Thoracic aorta (tissue), 2 donors: ENCODE measurements around the gene SLC1A7. TPM values are rescaled to one million over a fixed set of nuclear protein-coding genes. Genes with fewer than 3 reads are reported as not detected.

Experiments used
- ATAC-seq: fragments of 150-250 bp; one replicate; pipeline ENCODE4 v1.8.0; 2017; ENCODE audit warnings: low read depth; ENCODE audit not compliant: insufficient number of reproducible peaks, low FRiP score
- DNase-seq: peaks from one replicate; pipeline ENCODE4 v3.0.0-alpha.2; 2020; ENCODE audit warnings: low spot score
- H3K27ac ChIP-seq, 2 donors: fragments of 200-600 bp; sonication (generic); 1 replicate in 1 of 2; 2 replicates in 1 of 2; pipeline ENCODE4 v1.5.1; 2016; ENCODE audit warnings: mild to moderate bottlenecking in 2 of 2, moderate library complexity in 2 of 2
- H3K27me3 ChIP-seq: fragments of 200-600 bp; sonication (generic); replicated peaks from 2 replicates; pipeline ENCODE4 v1.6.0; 2016; ENCODE audit warnings: mild to moderate bottlenecking; ENCODE audit not compliant: insufficient read depth
- H3K36me3 ChIP-seq: fragments of 200-600 bp; sonication (generic); one replicate; pipeline ENCODE4 v1.5.1; 2016
- H3K4me1 ChIP-seq, 2 donors: fragments of 200-600 bp; sonication (generic); 1 replicate in 1 of 2; 2 replicates in 1 of 2; pipeline versions ENCODE4 v1.5.1 to v1.6.0; 2016; ENCODE audit warnings: low read depth in 2 of 2, mild to moderate bottlenecking in 1 of 2; ENCODE audit not compliant: control insufficient read depth in 1 of 2
- H3K4me3 ChIP-seq: fragments of 200-600 bp; sonication (generic); 2 replicates; pipeline ENCODE4 v1.5.1; 2016; ENCODE audit warnings: mild to moderate bottlenecking
- H3K9me3 ChIP-seq: fragments of 200-600 bp; sonication (generic); 2 replicates; pipeline ENCODE4 v1.5.1; 2016
- CTCF ChIP-seq: fragments of 200-600 bp; sonication (generic); IDR thresholded peaks from one replicate; pipeline ENCODE4 v1.5.1; 2019; ENCODE audit warnings: antibody characterized with exemption
- total RNA-seq, 2 donors: library from RNA; depleted of rRNA; stranded (reverse); fragments of >200 nt; gene quantifications; one replicate each; pipeline versions ENCODE4 v1.1.0 to v1.2.3, GENCODE V29; 2016

The SLC1A7 gene
- total RNA-seq, 2 donors from 2014 or later: 0.42 to 3.0 TPM

DNA sequence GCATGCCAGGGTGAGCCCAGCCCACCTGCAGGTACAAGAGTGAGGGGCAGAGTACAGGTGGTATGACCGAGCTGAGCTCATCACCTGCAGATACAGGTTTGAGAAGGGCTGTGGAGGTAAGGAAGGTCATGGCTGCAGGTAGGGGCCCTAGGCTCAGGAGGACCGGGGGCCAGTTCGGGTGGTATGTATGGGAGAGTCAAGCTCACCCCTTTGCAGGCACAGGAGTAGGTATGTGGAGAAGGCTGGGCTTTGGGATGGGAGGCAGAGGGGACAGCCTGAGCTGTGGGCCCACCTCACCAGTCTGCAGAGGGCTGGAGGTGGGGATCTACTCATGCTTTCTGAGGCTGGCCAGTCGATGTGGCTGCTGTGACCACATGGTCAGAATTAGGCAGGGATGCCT, 63.2 kb downstream of the SLC1A7 start:
- H3K9me3 ChIP-seq: no peaks in the 10 kb centered on the region
- H3K4me3 ChIP-seq: no peak overlapping the region
- H3K36me3 ChIP-seq: peaks cover 3% of the 10 kb centered on the region
- no peaks in the 10 kb centered on the region for H3K4me1 ChIP-seq
- no peaks in the 10 kb centered on the region for H3K27me3 ChIP-seq
- no peak for DNase-seq
- ATAC-seq: no peak
- TF ChIP-seq CTCF: no peak
- H3K27ac ChIP-seq: no peak overlapping the region

DNA sequence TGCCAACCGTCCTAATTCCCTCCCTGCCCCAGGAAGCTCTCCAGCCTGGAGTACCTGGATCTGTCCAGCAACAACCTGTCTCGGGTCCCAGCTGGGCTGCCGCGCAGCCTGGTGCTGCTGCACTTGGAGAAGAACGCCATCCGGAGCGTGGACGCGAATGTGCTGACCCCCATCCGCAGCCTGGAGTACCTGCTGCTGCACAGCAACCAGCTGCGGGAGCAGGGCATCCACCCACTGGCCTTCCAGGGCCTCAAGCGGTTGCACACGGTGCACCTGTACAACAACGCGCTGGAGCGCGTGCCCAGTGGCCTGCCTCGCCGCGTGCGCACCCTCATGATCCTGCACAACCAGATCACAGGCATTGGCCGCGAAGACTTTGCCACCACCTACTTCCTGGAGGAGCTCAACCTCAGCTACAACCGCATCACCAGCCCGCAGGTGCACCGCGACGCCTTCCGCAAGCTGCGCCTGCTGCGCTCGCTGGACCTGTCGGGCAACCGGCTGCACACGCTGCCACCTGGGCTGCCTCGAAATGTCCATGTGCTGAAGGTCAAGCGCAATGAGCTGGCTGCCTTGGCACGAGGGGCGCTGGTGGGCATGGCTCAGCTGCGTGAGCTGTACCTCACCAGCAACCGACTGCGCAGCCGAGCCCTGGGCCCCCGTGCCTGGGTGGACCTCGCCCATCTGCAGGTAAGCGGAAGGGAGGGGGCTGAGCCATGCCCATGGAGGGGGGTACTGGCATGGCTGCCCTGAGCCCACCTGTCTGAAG, 63.9 kb downstream of the SLC1A7 start:
- no peaks in the 10 kb centered on the region for H3K4me1 ChIP-seq
- peaks cover 3% of the 10 kb centered on the region for H3K36me3 ChIP-seq
- H3K27ac ChIP-seq: no peak overlapping the region
- H3K9me3 ChIP-seq: no peaks in the 10 kb centered on the region
- ATAC-seq: no peak
- TF ChIP-seq CTCF: no peak
- H3K4me3 ChIP-seq: no peak overlapping the region
- no peak for DNase-seq
- no peaks in the 10 kb centered on the region for H3K27me3 ChIP-seq

- ATAC-seq (no peak), DNase-seq (no peak)
- H3K4me1 ChIP-seq: no peaks in the 10 kb centered on the region
- H3K27ac ChIP-seq: no peak overlapping the region
- H3K9me3 ChIP-seq: no peaks in the 10 kb centered on the region
- H3K4me3 ChIP-seq: no peak overlapping the region
- no peak for TF ChIP-seq CTCF
- no peaks in the 10 kb centered on the region for H3K27me3 ChIP-seq
- H3K36me3 ChIP-seq: peaks cover 3% of the 10 kb centered on the region
Observed at GRCh38 chr1:53077599-53077965, 64.9 kb downstream of the SLC1A7 start.

DNA sequence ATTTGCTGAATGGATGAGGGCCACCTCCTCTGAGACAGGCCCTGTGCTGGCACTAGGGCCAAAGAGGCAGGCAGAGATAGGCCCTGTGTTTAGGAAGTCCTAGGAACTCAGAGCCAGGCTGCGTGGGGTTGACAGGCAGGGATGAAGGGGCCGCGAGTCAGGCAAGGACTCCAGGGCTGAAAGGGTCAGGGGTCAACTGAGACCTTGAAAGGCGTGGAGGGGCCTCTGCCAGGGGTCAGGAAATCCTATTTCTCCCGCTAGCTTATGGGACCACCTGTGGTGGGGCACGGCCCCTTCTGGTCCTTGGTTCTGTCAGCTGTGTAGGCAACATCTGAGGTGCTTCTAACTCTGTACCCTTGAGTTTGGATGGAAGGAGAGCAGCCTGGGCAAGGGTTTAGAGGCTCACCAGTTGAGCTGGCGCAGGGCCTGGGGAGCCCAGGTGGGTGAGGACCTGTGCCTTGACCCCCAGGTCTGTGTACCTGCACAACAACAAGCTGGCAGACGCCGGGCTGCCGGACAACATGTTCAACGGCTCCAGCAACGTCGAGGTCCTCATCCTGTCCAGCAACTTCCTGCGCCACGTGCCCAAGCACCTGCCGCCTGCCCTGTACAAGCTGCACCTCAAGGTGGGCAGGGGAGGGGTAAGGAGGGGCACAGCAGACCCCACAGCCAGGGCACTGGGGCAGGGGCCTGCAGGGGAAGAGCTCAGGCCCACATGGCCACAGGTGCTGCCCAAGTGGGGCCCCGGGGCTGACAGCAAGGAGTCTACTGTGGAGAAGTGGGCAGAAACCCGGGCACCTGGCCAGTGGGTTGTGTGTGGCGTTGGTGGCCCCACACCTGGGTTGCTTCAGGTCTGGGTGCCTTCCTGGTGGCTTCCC, 65.5 kb downstream of the SLC1A7 start:
- Histone ChIP-seq H3K27me3 (no peaks in the 10 kb centered on the region), H3K4me1 (no peaks in the 10 kb centered on the region), H3K36me3 (peaks cover 3% of the 10 kb centered on the region), H3K4me3 (no peak overlapping the region), H3K27ac (no peak overlapping the region), H3K9me3 (no peaks in the 10 kb centered on the region)
- ATAC-seq (no peak), DNase-seq (no peak)
- no peak for TF ChIP-seq CTCF

DNA sequence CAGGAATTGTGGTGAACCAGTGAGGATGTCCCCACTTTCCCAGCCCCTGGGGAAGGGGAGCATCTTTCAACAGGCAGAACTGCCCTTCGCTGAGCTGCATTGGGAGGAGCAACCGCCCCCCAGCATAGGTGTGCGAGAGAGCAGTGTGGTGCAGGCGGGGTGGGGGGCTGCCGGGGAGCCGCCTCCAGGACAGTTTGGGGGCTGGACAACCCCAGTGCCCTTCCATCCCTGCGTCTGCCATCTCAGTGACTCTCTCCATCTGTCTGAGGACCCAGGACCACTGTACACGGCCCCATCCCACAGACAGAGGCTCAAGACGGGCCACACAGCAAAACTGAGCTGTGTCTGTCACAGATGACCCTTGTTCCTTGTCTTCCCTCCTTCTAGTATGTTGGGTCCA, 66.3 kb downstream of the SLC1A7 start:
- Histone ChIP-seq H3K4me3 (no peak overlapping the region), H3K27me3 (no peaks in the 10 kb centered on the region), H3K9me3 (no peaks in the 10 kb centered on the region), H3K36me3 (peaks cover 3% of the 10 kb centered on the region), H3K4me1 (no peaks in the 10 kb centered on the region), H3K27ac (no peak overlapping the region)
- no peak for TF ChIP-seq CTCF
- ATAC-seq: no peak
- no peak for DNase-seq
